ENCODE data around the gene SHTN1. TPM values are rescaled to one million over a fixed set of nuclear protein-coding genes. Genes with fewer than 3 reads are reported as not detected.

SHTN1 gene
- total and polyA plus RNA-seq, 2 donors (not counting 3 experiments of a cell fraction or from before 2014, with no cell fraction given) = 4.8 to 36.5 TPM

- Histone ChIP-seq H3K9me1 (replicated peaks; ENCODE audit: control insufficient read depth, extremely low read depth, insufficient read depth, low read length) (no peaks in the 10 kb centered on the region), H3K4me1 (ENCODE audit: control insufficient read depth, extremely low read depth, insufficient read depth, low read length) (no peaks in the 10 kb centered on the region), H3K27me3 (ENCODE audit: control insufficient read depth in 2 of 2, insufficient read depth in 2 of 2, low read length in 2 of 2) (peaks cover 0 to 5% of the 10 kb centered on the region in 2 experiments), H2AFZ (ENCODE audit: low read depth, low read length) (no peak overlapping the region), H3K4me2 (ENCODE audit: insufficient read depth, low read length) (no peak overlapping the region), H3K79me2 (ENCODE audit: control insufficient read depth, insufficient read depth, low read length) (no peaks in the 10 kb centered on the region), H4K20me1 (replicated peaks; ENCODE audit: control insufficient read depth, extremely low read depth, insufficient read depth, low read length) (no peaks in the 10 kb centered on the region), H3K9me3 (replicated peaks; ENCODE audit: control insufficient read depth, insufficient read depth, low read length) (no peaks in the 10 kb centered on the region), H3K4me3 (replicated peaks in 1 of 3; ENCODE audit: insufficient read depth in 1 of 3, low read depth in 1 of 3, low read length in 3 of 3) (no peak overlapping the region), H3K9ac (replicated peaks; ENCODE audit: extremely low read depth, insufficient read depth, low read length) (no peak overlapping the region), H3K36me3 (ENCODE audit: control insufficient read depth in 2 of 2, extremely low read depth in 1 of 2, insufficient read depth in 2 of 2, low read length in 2 of 2) (no peaks in the 10 kb centered on the region), H3K27ac (ENCODE audit: insufficient read depth, low read depth, low read length) (no peak overlapping the region)
- no peak for FAIRE-seq
- intact Hi-C loops (cut with micrococcal nuclease) = no loop called here
- DNase-seq (ENCODE audit: low read depth, low spot score) = no peak
- no peak for TF ChIP-seq POLR2A (IDR thresholded peaks at IDR 0.05; ENCODE audit: low read depth, low read length)
- TF ChIP-seq FOS (IDR thresholded peaks at IDR 0.05; ENCODE audit: borderline replicate concordance, insufficient read depth, low read length) = no peak
- TF ChIP-seq, protein P1, sequence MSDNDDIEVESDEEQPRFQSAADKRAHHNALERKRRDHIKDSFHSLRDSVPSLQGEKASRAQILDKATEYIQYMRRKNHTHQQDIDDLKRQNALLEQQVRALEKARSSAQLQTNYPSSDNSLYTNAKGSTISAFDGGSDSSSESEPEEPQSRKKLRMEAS (IDR thresholded peaks at IDR 0.05; ENCODE audit: insufficient read depth, insufficient read length) = no peak
- no peak for TF ChIP-seq GATA2 (IDR thresholded peaks at IDR 0.05; ENCODE audit: insufficient read depth, insufficient read length, low read depth, low read length)
- TF ChIP-seq JUN (IDR thresholded peaks at IDR 0.05; ENCODE audit: borderline replicate concordance, insufficient read depth, insufficient read length, low read depth) = no peak
- no peak for TF ChIP-seq POLR2AphosphoS5 (IDR thresholded peaks at IDR 0.05; ENCODE audit: insufficient read depth, low read depth, low read length)
- no peak for TF ChIP-seq MYC (IDR thresholded peaks at IDR 0.05; ENCODE audit: low read depth, low read length)
- no peak for TF ChIP-seq CTCF (IDR thresholded peaks at IDR 0.05; ENCODE audit: extremely low read depth in 1 of 2, insufficient read depth in 1 of 2, low read depth in 1 of 2, low read length in 2 of 2)
- TF ChIP-seq EZH2 (IDR thresholded peaks at IDR 0.05; ENCODE audit: borderline replicate concordance, low read depth, low read length, severe bottlenecking) = no peak
- dilution Hi-C loops (cut with MboI; ENCODE audit: extremely low pct_ligation_motif_present, low sequenced_read_pairs) = no loop called here
- ChIA-PET POLR2A (no interaction called here), CTCF (no interaction called here)
- BruUV-seq (replicated peaks) = no TSS peak
Observed at GRCh38 chr10:116866987-116867595, 137.9 kb downstream of the SHTN1 start.
